Esophagus muscularis mucosa (tissue), 4 donors: ENCODE results near the gene PACRG. TPM values are rescaled to one million over a fixed set of nuclear protein-coding genes. Genes with fewer than 3 reads are reported as not detected.

ENCODE experiments used
- DNase-seq: peaks from one replicate; pipeline ENCODE4 v3.0.0-alpha.2; 2017; ENCODE audit errors: extremely low spot score
- H3K27ac ChIP-seq, 4 donors: fragments of 200-600 bp; sonication (generic); replicated peaks in 1 of 4; 1 replicate in 3 of 4; 2 replicates in 1 of 4; pipeline ENCODE4 v1.5.1; 2016 to 2019; ENCODE audit warnings: mild to moderate bottlenecking in 1 of 4
- H3K27me3 ChIP-seq, 4 donors: fragments of 200-600 bp; sonication (generic); one replicate each; pipeline versions ENCODE4 v1.5.1 to v1.6.0; 2016 to 2019
- H3K36me3 ChIP-seq, 4 donors: fragments of 200-600 bp; sonication (generic); one replicate each; pipeline ENCODE4 v1.5.1; 2016 to 2019
- H3K4me1 ChIP-seq, 4 donors: fragments of 200-600 bp; sonication (generic); one replicate each; pipeline ENCODE4 v1.5.1; 2016 to 2019
- H3K4me3 ChIP-seq, 4 donors: fragments of 200-600 bp; sonication (generic); 1 replicate in 2 of 4; 2 replicates in 2 of 4; pipeline ENCODE4 v1.5.1; 2016 to 2019; ENCODE audit warnings: mild to moderate bottlenecking in 4 of 4, moderate library complexity in 1 of 4
- H3K9me3 ChIP-seq, 4 donors: fragments of 200-600 bp; sonication (generic); 1 replicate in 3 of 4; 2 replicates in 1 of 4; pipeline ENCODE4 v1.5.1; 2016 to 2019
- CTCF ChIP-seq, 3 experiments: fragments of 200-600 bp in 2 of 3; fragments of 450-650 bp in 1 of 3; sonication (generic) in 2 of 3; IDR thresholded peaks; one replicate each; pipeline ENCODE4 v1.5.1; 2017 to 2019; ENCODE audit warnings: antibody characterized with exemption in 3 of 3, mild to moderate bottlenecking in 2 of 3, moderate library complexity in 1 of 3
- EP300 ChIP-seq: sonication (generic); formaldehyde crosslinking; IDR thresholded peaks from one replicate; pipeline ENCODE4 v1.6.1; 2017; ENCODE audit warnings: antibody characterized with exemption
- POLR2A ChIP-seq: fragments of 450-650 bp; IDR thresholded peaks from one replicate; pipeline ENCODE4 v1.6.1; 2017; ENCODE audit warnings: antibody characterized with exemption, moderate library complexity, mild to moderate bottlenecking, low read depth
- POLR2AphosphoS5 ChIP-seq, 2 donors: sonication (generic); formaldehyde crosslinking; IDR thresholded peaks; one replicate each; pipeline ENCODE4 v1.6.1; 2017; ENCODE audit warnings: antibody characterized with exemption in 2 of 2
- WGBS: methylation state at CpG from one replicate; pipeline ENCODE4 v1.1.5; 2018; 5-methylcytosine and 5-hydroxymethylcytosine counted together
- intact Hi-C: fragments of 100-400 bp; cut with DNase I; formaldehyde crosslinking; loops from one replicate; pipeline ENCODE4 v1.15.1; 2023
- total RNA-seq, 4 donors: library from RNA; depleted of rRNA; stranded (reverse); fragments of >200 nt; gene quantifications; one replicate each; pipeline versions ENCODE4 v1.1.0 to v1.2.1, GENCODE V29; 2016

Gene PACRG
- total RNA-seq, 4 donors from 2014 or later, result 1.3 to 3.5 (median 1.8) TPM; not detected in 1

GRCh38 chr6:162889303-162889702 lies 161.5 kb downstream of the PACRG start:
- H3K27me3 ChIP-seq, result no peaks in the 10 kb centered on the region
- no peak for DNase-seq
- H3K4me3 ChIP-seq, result no peak overlapping the region
- intact Hi-C loops, result no loop called here
- no peak overlapping the region for H3K27ac ChIP-seq
- H3K36me3 ChIP-seq, result no peaks in the 10 kb centered on the region
- WGBS, result 42% methylated on average over 1 of the region's 1 CpG
- H3K9me3 ChIP-seq, result no peaks in the 10 kb centered on the region
- H3K4me1 ChIP-seq, result no peaks in the 10 kb centered on the region
- no peak for TF ChIP-seq CTCF (IDR thresholded peaks at IDR 0.05)
- TF ChIP-seq POLR2A, result no peak
- TF ChIP-seq EP300, result no peak
- no peak for TF ChIP-seq POLR2AphosphoS5 (IDR thresholded peaks at IDR 0.05)

GRCh38 chr6:162898011-162898410 lies 170.2 kb downstream of the PACRG start:
- no peaks in the 10 kb centered on the region for H3K27me3 ChIP-seq
- 87% methylated on average over 8 of the region's 8 CpGs for WGBS
- H3K9me3 ChIP-seq, result no peaks in the 10 kb centered on the region
- no peak for DNase-seq
- no peak overlapping the region for H3K27ac ChIP-seq
- H3K4me1 ChIP-seq, result no peaks in the 10 kb centered on the region
- no peak overlapping the region for H3K4me3 ChIP-seq
- H3K36me3 ChIP-seq, result no peaks in the 10 kb centered on the region
- intact Hi-C loops, result no loop called here
- TF ChIP-seq CTCF (IDR thresholded peaks at IDR 0.05), result no peak
- no peak for TF ChIP-seq POLR2A

GRCh38 chr6:162899148-162899547 lies 171.4 kb downstream of the PACRG start:
- Histone ChIP-seq H3K4me3 (no peak overlapping the region), H3K27ac (no peak overlapping the region), H3K9me3 (no peaks in the 10 kb centered on the region), H3K27me3 (no peaks in the 10 kb centered on the region), H3K36me3 (no peaks in the 10 kb centered on the region), H3K4me1 (no peaks in the 10 kb centered on the region)
- TF ChIP-seq CTCF (IDR thresholded peaks at IDR 0.05) (no peak), POLR2A (no peak), EP300 (no peak)
- WGBS, result 75% methylated on average over 8 of the region's 8 CpGs
- DNase-seq, result no peak
- intact Hi-C loops, result no loop called here

- Histone ChIP-seq H3K9me3 (no peaks in the 10 kb centered on the region), H3K4me1 (no peaks in the 10 kb centered on the region), H3K36me3 (no peaks in the 10 kb centered on the region), H3K27ac (no peak overlapping the region), H3K4me3 (no peak overlapping the region), H3K27me3 (no peaks in the 10 kb centered on the region)
- no peak for DNase-seq
- WGBS, result 95% methylated on average over 10 of the region's 10 CpGs
- no peak for TF ChIP-seq POLR2AphosphoS5 (IDR thresholded peaks at IDR 0.05)
- no peak for TF ChIP-seq POLR2A
- TF ChIP-seq CTCF (IDR thresholded peaks at IDR 0.05), result no peak
- no peak for TF ChIP-seq EP300
- intact Hi-C loops, result no loop called here
These were observed 172.7 kb downstream of the PACRG start for GRCh38 chr6:162900503-162900902.

- DNase-seq, result no peak
- TF ChIP-seq POLR2AphosphoS5 (IDR thresholded peaks at IDR 0.05), result no peak
- TF ChIP-seq POLR2A, result no peak
- no peak for TF ChIP-seq CTCF (IDR thresholded peaks at IDR 0.05)
- TF ChIP-seq EP300, result no peak
- no peaks in the 10 kb centered on the region for H3K4me1 ChIP-seq
- no peaks in the 10 kb centered on the region for H3K9me3 ChIP-seq
- no peak overlapping the region for H3K27ac ChIP-seq
- H3K36me3 ChIP-seq, result no peaks in the 10 kb centered on the region
- H3K27me3 ChIP-seq, result no peaks in the 10 kb centered on the region
- WGBS, result 95% methylated on average over 9 of the region's 9 CpGs
- H3K4me3 ChIP-seq, result no peak overlapping the region
- intact Hi-C loops, result no loop called here
These were observed 176.4 kb downstream of the PACRG start for GRCh38 chr6:162904069-162904663.
